Lung (tissue), 12 donors: Measurements from ENCODE around the gene SREK1IP1. TPM values are rescaled to one million over a fixed set of nuclear protein-coding genes. Genes with fewer than 3 reads are reported as not detected.

Source experiments
- ATAC-seq: fragments of 200-7000 bp; cut with Tn5 transposase; one replicate; pipeline ENCODE4 v1.9.1; 2020; ENCODE audit warnings: moderate number of reproducible peaks; ENCODE audit not compliant: insufficient read depth, low FRiP score
- DNase-seq, 3 donors: peaks; one replicate each; pipeline ENCODE4 v3.0.0-alpha.2; 2013 to 2017
- H3K27ac ChIP-seq, 2 donors: one replicate each; pipeline ENCODE4 v1.5.1; 2013; ENCODE audit warnings: mild to moderate bottlenecking in 2 of 2, moderate library complexity in 2 of 2, control low read depth in 1 of 2, inconsistent platforms in 1 of 2, low read depth in 1 of 2, low read length in 1 of 2
- H3K27me3 ChIP-seq, 3 donors: one replicate each; pipeline ENCODE4 v1.5.1; 2013; ENCODE audit warnings: low read length in 2 of 3; ENCODE audit not compliant: control insufficient read depth in 3 of 3, insufficient read depth in 3 of 3
- H3K36me3 ChIP-seq, 4 donors: one replicate each; pipeline ENCODE4 v1.5.1; 2013; ENCODE audit warnings: low read length in 4 of 4, mild to moderate bottlenecking in 1 of 4, moderate library complexity in 1 of 4; ENCODE audit not compliant: control insufficient read depth in 4 of 4, insufficient read depth in 4 of 4
- H3K4me1 ChIP-seq, 5 donors: one replicate each; pipeline ENCODE4 v1.5.1; 2013; ENCODE audit warnings: low read length in 5 of 5, mild to moderate bottlenecking in 2 of 5, moderate library complexity in 1 of 5; ENCODE audit not compliant: control insufficient read depth in 5 of 5, insufficient read depth in 5 of 5
- H3K4me3 ChIP-seq: one replicate; pipeline ENCODE4 v1.5.1; 2013; ENCODE audit warnings: mild to moderate bottlenecking, control low read depth, moderate library complexity
- H3K9ac ChIP-seq, 2 donors: one replicate each; pipeline ENCODE4 v1.5.1; 2013; ENCODE audit warnings: low read length in 2 of 2, control low read depth in 1 of 2; ENCODE audit not compliant: insufficient read depth in 1 of 2
- H3K9me3 ChIP-seq, 4 donors: one replicate each; pipeline ENCODE4 v1.5.1; 2013; ENCODE audit warnings: low read length in 3 of 4, mild to moderate bottlenecking in 1 of 4, moderate library complexity in 1 of 4; ENCODE audit not compliant: control insufficient read depth in 4 of 4, insufficient read depth in 3 of 4
- WGBS, 2 donors: extraction: QIAGEN DNeasy Blood & Tissue Kit; methylation state at CpG; one replicate each; pipeline ENCODE4 v1.1.7; 2013; 5-methylcytosine and 5-hydroxymethylcytosine counted together
- polyA plus RNA-seq, 2 donors: library from polyadenylated mRNA; stranded (reverse); fragments of 200-250 nt; gene quantifications; one replicate each; pipeline ENCODE4 v1.2.1, GENCODE V29; 2013
- total RNA-seq, 2 donors: library from RNA; depleted of rRNA in 1 of 2; stranded (reverse); fragments of >200 nt in 1 of 2; gene quantifications; one replicate each; pipeline ENCODE4 v1.2.1, GENCODE V29; 2014 to 2021
- TF ChIP-seq, protein P1 (sequence below): IDR thresholded peaks from 2 replicates; pipeline ENCODE4 v1.5.1; 2012; ENCODE audit warnings: mild to moderate bottlenecking; ENCODE audit errors: control extremely low read depth, extremely low read depth
- donor health status: control.
- donor health status: control.
- donor health status: Bipolar disorder and iron deficiency.
- donor health status: healthy.
- donor health status: DM: yes; HTN: yes; CAD: no.

Gene SREK1IP1
- total and polyA plus RNA-seq, 4 donors: 10.8 to 17.0 (median 16.2) TPM

DNA sequence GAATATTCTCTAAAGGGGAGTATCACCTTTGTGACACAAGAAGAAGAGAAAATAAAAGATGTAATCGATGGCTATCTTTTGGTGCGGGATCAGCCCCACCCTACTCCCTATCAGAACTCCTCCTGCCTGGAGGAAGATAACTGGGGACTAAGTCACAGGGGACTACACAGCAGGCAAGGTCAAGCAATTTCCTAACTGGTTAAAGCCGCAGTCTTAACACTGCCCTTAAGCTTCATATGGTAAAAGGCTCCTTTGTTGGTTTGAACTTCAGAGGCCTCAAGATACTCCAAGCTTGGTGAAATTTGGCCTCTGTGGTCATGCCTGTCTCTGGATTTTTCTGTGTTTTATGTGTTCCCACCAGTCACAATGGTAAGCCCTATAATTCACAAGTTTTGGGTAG lies 79.5 kb downstream of the SREK1IP1 start:
- no peak overlapping the region for H3K27ac ChIP-seq
- no peaks in the 10 kb centered on the region for H3K9me3 ChIP-seq
- H3K36me3 ChIP-seq: no peaks in the 10 kb centered on the region
- H3K4me3 ChIP-seq: no peak overlapping the region
- ATAC-seq (no peak), DNase-seq (peak in 1 of 3 donors; percentile 24)
- H3K9ac ChIP-seq: no peak overlapping the region
- peaks cover 0 to 18% (median 11%) of the 10 kb centered on the region in 3 donors for H3K27me3 ChIP-seq
- H3K4me1 ChIP-seq: peaks cover 0 to 20% (median 10%) of the 10 kb centered on the region in 5 donors
- TF ChIP-seq, protein P1, sequence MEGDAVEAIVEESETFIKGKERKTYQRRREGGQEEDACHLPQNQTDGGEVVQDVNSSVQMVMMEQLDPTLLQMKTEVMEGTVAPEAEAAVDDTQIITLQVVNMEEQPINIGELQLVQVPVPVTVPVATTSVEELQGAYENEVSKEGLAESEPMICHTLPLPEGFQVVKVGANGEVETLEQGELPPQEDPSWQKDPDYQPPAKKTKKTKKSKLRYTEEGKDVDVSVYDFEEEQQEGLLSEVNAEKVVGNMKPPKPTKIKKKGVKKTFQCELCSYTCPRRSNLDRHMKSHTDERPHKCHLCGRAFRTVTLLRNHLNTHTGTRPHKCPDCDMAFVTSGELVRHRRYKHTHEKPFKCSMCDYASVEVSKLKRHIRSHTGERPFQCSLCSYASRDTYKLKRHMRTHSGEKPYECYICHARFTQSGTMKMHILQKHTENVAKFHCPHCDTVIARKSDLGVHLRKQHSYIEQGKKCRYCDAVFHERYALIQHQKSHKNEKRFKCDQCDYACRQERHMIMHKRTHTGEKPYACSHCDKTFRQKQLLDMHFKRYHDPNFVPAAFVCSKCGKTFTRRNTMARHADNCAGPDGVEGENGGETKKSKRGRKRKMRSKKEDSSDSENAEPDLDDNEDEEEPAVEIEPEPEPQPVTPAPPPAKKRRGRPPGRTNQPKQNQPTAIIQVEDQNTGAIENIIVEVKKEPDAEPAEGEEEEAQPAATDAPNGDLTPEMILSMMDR: no peak
- WGBS, 2 donors: 89 to 90% methylated on average over 3 of the region's 3 CpGs

DNA sequence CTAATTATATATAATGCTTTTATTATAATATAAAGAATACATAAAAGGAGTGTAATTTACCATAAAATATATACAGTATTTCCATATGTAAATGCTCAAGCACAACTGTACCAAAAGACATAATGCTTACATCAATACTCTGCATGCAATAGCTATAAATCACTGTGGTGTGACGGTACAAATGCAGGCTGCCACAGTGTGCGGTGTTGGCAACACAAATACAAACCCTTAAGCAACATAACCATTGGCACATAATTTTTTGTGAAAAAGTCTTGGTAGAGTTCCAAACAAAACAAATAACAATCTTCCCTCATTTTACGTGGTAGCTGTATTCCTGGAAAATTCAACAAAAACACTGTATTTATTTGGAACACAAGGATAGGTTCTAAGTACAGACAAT lies 80.1 kb downstream of the SREK1IP1 start:
- WGBS, 2 donors: 74 to 81% methylated on average over 3 of the region's 3 CpGs
- peak; percentile 76 to 92 (median 78) for DNase-seq

DNA sequence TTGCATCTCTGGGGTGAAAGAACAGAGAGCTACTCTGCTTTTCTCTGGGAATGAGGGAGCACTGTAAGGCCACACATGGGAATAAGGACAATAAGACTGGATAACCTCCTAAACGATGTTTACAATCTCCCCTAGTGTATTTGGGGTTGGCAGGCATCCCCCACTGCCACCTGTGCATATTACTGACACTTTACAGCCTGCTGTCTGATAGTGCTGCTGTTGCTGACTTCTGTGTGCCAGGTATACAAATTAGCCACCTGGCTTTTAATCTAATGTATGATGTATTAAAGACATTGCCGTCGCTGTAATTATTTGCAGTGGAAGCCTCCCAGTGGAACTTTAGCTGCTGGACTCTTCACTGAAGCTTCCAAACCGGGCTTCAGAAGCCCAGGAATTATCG lies 82.6 kb downstream of the SREK1IP1 start:
- H3K27me3 ChIP-seq: peaks cover 0 to 6% (median 5%) of the 10 kb centered on the region in 3 donors
- no peaks in the 10 kb centered on the region for H3K36me3 ChIP-seq
- peaks cover 0 to 16% (median 9%) of the 10 kb centered on the region in 5 donors for H3K4me1 ChIP-seq
- H3K9me3 ChIP-seq: no peaks in the 10 kb centered on the region
- ATAC-seq (no peak), DNase-seq (no peak)
- no peak overlapping the region for H3K4me3 ChIP-seq
- WGBS, 2 donors: 72 to 77% methylated on average over 5 of the region's 5 CpGs
- TF ChIP-seq, protein P1: no peak
- H3K27ac ChIP-seq: no peak overlapping the region
- no peak overlapping the region for H3K9ac ChIP-seq

More for the DNA sequence above, 80.1 kb downstream of the SREK1IP1 start:
- Histone ChIP-seq H3K4me3 (no peak overlapping the region), H3K27ac (no peak overlapping the region), H3K36me3 (no peaks in the 10 kb centered on the region), H3K9ac (no peak overlapping the region), H3K27me3 (peaks cover 0 to 18% (median 11%) of the 10 kb centered on the region in 3 donors), H3K4me1 (peaks cover 0 to 20% (median 10%) of the 10 kb centered on the region in 5 donors), H3K9me3 (no peaks in the 10 kb centered on the region)
- no peak for ATAC-seq
- TF ChIP-seq, protein P1: no peak

GRCh38 chr5:64682608-64683007 lies 85.9 kb downstream of the SREK1IP1 start:
- no peaks in the 10 kb centered on the region for H3K36me3 ChIP-seq
- peaks cover 0 to 6% (median 0%) of the 10 kb centered on the region in 5 donors for H3K4me1 ChIP-seq
- H3K9ac ChIP-seq: no peak overlapping the region
- no peak overlapping the region for H3K4me3 ChIP-seq
- no peak overlapping the region for H3K27ac ChIP-seq
- DNase-seq: no peak
- ATAC-seq: no peak
- TF ChIP-seq, protein P1: no peak
- no peaks in the 10 kb centered on the region for H3K9me3 ChIP-seq
- H3K27me3 ChIP-seq: no peaks in the 10 kb centered on the region
- 90 to 96% methylated on average over 7 of the region's 7 CpGs for whole genome bisulfite sequencing, 2 donors
